LHCN-M2 (cell line): ENCODE measurements around the gene SNAPC4. TPM values are rescaled to one million over a fixed set of nuclear protein-coding genes. Genes with fewer than 3 reads are reported as not detected.
"Not testable (repeated sequence)": the region's sequence is repeated elsewhere in the genome, so short reads cannot be mapped to it uniquely, and the experiment has no call there.

Experiments used
- DNase-seq: peaks from one replicate; pipeline ENCODE4 v3.0.0-alpha.2; 2012; ENCODE audit warnings: low read depth
- total RNA-seq: library from RNA; depleted of rRNA; stranded (reverse); fragments of >200 nt; gene quantifications from 2 replicates; pipeline ENCODE4 v1.2.3, GENCODE V29; 2014

The SNAPC4 gene
- total RNA-seq, 1 experiment from 2014 or later: 9.4 TPM

DNA sequence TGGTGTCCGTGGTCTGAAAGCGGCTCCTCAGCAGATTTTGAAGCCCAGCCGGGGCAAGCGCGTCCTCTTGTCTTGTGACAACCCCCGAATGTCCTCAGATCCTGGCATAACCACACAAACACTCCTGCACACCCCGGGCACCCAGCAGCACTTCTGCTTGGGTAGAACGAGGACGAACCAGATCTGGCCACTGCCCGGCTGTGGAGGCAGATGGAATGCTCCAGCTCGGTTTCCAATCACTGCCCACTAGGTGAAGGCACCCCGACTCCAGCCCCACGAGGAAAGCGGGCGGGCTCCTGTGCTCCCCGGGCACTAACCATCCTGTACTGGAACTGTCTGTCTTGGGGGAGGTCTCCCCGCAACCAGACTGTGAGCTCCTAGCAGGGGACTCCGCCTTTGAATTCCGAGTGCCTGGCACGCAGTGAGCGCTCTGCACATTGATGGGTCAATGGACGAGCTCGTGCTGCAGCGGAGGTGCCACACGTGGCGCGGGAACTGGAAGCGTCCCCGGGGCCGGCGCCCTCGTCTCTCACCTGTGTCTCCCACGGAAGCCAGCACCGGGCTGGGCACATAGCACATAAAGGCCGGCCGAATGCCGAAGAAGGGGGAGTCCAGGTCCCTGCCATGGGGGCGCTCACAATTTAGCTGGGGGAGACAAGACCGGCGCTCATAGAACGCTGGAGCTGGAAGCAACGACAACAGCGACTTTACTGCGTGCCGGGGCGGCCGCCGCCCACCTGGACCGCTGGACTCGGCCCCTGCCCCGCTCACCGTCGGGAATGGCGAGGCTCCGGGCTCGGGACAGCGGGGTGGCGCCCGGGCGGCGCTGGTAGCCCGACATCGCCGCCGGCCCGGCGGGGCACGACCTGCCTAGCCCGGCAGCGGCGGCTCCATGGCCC lies 9.8 kb upstream of the SNAPC4 start:
- DNase-seq: peak; percentile 34

DNA sequence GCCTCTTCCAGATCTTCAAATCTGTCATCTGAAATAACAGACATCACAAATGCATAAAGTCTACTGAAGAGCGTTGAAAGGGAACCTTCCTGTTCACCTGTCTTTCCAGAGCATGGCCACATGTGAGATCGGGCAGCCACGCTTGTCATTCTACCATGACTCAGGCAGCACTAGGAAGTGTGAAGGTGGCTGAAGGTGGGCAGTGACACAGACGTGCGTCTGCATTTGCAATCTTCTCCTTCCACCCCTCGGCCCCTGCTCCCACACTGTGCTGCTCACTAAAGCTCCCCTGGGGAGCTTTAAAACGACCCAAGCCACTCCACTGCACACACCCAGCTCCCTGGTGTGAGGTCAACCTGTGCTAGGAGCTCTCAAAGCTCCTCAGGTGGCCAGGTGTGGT lies 7.9 kb upstream of the SNAPC4 start:
- DNase-seq: no peak

DNA sequence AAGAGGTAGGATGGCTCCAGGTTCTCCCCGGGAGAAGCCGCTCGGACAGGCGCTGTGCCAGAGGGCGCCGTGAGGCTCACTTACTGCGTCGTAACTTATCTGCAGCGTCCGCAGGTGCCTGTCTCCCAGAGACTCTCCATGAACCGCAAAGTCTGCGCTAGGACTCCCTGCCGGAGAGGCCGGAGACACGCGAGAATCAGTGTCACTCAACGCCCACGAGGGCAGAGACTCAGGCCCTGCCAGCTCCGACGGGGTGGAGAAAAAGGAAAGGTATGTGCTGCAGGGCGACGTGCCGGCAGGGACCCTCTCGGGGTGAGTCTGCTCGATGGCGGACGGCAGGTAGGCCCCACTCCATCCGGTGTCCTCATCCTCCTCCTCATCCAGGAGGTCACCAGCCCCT lies 7.1 kb upstream of the SNAPC4 start:
- not testable (repeated sequence) for DNase-seq

DNA sequence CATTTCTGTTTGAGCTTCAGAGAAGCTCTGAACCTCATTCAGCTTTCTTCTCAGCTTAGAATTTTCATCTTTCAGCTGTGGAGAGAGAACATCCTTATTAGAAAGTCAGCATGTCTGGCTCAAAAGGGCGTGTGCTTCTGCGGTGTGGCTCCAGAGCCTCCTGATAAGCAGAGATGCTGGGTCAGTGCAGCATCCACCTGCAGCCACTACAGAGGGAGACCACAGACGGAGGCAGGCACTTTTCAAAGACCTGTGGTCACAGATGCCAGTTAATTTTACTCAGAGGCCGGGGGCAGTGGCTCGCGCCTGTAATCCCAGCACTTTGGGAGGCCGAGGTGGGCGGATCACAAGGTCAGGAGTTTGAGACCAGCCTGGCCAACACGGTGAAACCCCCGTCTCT lies 5.9 kb upstream of the SNAPC4 start:
- not testable (repeated sequence) for DNase-seq

DNA sequence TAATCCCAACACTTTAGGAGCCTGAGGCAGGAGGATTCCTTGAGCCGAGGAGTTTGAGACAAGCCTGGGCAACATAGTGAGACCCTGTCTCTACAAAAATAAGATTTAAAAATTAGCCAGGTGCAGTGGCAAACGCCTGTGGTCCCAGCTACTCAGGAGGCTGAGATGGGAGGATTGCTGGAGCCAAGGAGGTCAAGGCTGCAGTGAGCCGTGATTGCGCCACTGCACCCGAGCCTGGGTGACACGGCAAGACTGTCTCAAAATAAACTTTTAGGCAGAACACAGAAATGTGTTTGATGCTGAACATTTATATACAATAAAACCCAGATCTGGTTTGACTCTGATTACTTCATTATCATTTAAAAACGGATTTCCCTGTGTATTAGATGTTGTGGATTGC lies 5.5 kb upstream of the SNAPC4 start:
- DNase-seq: no peak

DNA sequence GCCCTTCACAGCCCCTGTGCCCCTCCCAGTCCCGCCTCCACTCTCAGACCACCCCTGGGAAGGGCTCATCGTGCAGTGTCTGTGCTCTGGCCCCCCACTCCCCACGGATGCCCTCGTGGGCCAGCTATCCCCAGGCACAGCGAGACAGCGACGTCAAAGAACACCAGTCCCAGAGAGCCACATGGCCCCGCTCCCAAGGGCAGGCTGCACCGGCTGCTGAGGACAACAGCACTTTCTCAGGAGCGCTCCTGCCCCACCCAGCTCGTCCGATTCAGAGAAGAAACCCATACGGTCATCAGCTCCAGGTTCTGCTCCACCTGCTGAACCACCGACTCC lies 4.8 kb upstream of the SNAPC4 start:
- no peak for DNase-seq

DNA sequence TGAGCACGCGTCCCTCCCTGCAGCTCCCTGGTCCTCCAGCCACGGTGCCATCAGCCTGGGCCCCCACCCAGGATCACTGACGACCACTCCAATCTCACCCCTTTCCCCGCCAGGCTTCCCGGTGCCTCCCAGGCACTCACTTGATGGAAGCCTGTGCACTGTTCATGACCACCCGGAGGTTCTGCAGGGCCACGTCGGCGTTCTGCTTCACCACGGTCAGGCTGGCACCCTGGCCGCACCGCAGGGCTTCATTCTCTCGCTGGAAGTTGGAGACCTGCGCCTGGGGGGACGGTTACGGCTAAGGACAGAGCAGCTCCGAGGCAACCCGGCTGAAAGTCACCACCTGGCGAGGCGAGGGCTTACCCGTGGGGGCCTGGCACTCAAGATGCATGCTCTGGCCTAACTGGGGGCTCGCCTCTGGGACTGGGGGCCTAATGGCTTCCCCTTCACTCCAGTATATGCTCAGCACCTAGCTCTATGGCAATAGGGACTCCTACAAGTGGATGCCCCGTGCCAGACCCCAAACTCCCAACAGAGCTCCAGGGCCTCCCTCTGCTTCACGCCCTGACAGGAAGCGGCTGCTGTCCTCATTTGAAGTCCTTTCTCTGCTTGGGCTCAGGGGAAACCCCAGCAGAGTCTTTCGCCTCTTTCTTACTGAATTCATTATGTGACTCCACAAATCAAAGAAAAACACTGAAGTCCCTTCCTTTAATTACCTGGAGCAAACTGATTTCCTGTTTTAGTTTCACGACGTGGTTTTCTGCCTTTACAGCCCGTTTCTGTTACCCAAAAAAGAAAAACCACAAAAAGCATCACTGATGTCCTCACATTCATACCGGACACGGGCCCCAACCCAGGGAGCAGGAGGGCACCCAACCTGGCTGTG lies 4.2 kb upstream of the SNAPC4 start:
- DNase-seq: no peak

DNA sequence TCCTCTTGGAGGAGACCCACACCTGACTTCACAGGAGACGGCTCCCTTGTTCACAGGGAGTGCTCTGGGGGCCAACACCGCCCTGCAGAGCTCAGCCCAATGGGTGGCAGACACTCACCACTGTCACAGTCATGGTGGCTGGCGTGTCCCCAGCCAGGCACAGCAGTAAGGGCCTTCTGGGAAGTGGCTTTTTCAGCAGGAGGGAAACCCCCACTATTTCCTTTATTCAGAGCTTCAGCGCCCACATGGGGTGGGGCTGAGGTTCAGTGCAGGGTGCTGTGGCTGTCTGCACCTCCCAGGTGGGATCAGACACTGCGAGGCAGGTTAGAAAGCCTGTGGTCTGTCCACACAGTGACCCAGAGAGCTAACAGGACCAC lies 3.6 kb upstream of the SNAPC4 start:
- DNase-seq: no peak

DNA sequence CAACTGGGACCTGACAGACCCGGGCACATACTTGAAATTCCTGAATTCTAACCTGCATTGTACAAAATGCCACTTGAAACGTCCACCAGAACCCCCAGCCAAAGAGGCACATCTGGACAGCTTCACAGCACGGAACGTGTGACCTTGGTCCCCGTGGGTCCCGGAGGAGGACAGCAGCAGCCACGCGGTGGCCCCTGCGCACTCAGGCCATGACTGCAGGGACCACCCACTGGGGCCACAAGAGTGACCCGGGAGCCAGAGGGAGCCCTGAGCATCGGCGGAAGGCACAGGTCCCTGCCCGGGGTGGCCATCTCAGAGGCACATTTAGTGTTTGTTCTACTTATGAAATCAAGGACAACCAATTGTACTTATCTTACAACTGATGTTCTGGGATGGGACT lies 2.1 kb upstream of the SNAPC4 start:
- DNase-seq: no peak

DNA sequence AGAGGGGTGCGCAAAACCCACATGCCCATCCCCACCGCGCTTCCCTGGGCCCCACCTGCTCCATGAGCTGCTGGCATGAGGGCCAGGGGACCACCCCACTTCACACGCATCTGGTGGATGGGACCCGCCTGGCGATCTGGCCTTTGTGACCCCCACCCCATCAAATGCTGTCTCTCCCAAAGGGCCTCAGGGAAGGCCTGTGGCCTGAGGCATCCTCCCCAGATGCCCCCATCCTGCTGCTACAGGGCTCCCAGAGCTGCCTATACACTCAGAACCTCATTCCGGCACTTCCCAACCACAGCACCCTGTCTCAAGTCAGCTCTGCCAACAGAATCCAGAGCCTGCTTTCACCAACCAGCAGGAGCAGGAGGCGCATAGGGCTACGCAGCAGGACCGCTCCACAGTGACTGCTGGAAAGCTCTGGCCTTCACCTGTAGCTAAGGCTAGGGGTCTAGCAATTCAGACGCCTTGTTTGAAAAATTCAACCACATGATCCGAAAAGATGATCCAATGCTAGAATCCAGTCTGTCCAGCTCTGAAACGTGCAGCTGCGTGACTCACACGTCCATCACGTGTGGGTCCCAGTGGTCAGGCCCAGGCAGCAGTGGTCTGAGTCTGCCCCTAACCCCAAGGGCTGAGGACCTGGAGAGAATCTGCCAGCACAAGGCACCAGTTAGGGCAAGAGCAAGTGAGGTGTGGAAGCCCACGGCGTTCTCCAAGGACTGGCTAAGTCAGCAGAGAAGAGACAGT lies 1.4 kb upstream of the SNAPC4 start:
- peak; percentile 21 for DNase-seq

DNA sequence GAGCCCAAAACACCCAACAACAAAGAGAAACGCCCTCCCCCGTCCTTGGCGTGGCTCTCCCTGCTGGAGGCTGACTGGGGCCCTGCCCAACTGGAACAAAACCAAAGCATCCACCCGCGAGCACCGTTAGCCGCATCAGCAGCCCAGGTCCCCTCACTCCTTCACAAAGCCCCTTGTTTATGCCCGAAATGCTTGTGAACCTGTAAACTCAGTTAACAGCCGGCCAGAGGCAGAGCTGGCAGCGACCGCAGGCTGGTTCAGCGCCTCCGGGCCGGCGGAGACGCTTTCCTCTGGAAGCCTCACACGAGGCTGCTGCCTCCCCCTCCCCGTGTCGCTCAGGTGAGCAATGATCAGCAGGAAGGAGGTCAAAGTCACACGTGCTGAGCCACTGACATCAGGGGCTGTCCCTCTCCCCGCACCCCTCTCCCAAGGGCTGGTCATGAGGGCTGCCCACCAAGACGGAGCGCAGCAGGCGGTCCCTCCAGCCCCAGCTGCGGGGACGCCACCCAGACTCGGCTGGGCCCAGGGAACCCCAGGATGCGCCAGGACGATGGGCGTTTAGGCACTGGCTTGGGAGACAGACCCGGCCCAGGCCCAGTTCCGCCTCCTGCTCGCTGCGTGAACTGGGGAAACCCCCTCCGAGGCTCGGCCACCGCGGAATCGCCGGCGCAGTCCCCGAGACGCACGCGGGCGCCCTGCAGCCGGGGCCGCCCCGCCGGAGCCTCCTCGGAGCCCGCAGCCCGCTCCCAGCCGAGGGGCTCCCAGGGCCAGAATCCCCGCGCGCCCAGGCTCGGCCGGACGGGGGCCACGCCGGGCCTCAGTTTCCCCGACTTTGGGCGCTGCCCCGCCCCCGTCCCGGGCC lies 563 bp downstream of the SNAPC4 start:
- DNase-seq: no peak

DNA sequence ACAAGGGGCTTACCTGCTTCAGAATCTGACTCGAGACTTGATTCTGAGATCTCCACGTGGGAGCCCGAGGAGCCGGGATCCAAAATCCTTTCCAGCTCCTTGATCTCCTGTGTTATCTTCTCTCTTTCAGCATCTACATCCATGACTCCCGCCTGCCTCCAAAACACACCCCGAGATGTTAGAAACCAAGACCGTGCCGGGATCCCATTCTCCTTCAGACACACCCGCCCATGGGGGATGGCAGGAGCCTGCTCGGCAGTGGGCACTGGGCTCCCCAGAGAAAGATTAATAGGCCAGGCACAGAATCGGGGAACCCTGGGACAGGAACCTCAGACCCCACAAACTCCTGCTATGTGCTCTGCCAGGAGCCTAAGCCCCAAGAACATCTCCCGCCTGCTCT lies 1.7 kb downstream of the SNAPC4 start:
- DNase-seq: no peak

DNA sequence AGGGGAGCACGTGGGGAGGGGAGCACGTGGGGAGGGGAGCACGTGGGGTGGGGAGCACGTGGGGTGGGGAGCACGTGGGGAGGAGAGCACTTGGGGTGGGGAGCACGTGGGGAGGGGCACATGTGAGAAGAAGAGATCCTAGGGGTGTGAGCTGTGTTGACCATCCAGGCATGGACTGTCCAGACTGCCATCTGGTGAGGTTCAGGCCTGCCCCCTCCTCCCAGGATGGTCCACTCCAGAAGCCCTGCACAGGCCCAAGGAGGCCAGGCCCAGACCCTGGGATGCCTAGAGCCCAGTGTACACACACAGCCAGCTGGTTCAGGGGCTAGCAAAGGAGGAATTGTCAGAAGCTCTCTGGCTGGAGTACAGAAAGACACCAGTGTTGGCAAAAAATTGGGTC lies 2.3 kb downstream of the SNAPC4 start:
- DNase-seq: no peak

DNA sequence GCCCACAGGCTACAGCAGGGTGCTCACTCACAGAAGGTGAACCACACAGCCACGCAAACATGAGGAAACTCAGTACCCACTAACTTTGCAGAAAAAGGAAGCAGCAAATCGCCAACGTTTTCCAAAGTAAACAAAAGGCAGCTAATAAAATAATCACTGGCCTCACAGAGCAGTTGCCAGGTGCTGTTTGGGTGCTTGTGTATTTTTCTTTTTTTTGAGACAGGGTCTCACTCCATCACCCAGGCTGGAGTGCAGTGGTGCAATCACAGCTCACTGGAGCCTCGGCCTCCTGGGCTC lies 3.8 kb downstream of the SNAPC4 start:
- no peak for DNase-seq

DNA sequence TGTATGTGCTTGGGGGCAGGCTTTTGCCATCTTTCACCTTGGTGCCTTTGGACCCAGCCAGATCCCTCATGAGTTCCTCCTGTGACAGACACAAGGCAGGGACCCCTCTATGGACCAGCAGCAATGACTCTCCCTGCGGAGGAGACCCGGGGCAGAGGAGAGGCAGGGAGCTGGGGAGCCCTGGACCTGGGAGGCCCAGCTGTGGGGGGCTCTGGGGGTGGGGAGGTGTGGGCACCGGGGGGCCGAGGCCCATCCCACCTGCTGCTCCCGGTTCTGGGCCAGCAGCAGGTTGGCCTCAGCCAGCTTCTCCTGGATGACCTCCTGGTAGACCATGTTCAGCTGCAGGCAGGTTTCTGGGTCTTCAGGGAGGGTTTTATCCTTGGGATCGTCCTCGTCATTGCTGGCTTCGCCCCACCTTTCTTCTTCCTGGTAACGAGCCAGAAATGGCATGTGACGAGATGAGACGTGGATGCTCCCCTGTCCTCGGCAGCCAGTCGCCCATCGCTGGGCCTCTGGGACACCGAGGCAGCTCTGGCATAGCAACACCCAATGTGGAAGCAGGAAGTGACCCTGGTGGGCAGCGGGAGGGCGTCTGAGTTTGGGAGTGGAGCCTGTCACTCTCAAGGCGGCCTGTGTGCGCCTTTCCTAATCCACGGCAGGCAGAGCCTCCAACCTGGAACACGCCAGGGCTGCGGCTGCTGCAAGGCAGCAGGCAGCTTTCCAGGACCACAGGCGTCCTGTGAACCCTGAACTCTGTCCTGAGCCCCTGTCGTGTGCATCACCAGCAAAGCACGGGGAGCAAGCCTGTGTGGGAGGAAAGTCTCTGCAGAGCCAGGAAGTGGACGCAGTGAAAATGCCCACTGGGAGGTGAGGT lies 4.4 kb downstream of the SNAPC4 start:
- DNase-seq: no peak

DNA sequence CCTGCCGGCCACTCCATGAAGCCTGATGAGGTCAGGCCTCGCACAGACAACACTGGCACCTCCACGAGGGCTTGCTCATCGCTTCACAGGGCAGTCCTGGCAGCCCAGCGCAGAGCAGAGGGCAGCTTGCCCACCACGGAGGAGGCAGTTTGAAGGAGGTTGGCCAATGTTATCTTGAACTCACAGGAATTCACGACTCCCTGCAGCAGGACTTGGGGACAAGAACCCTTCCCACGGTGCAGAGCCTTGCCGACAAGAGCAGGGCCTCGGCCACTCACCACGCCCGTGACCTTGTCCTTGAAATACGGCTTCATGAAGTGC lies 5.0 kb downstream of the SNAPC4 start:
- no peak for DNase-seq

DNA sequence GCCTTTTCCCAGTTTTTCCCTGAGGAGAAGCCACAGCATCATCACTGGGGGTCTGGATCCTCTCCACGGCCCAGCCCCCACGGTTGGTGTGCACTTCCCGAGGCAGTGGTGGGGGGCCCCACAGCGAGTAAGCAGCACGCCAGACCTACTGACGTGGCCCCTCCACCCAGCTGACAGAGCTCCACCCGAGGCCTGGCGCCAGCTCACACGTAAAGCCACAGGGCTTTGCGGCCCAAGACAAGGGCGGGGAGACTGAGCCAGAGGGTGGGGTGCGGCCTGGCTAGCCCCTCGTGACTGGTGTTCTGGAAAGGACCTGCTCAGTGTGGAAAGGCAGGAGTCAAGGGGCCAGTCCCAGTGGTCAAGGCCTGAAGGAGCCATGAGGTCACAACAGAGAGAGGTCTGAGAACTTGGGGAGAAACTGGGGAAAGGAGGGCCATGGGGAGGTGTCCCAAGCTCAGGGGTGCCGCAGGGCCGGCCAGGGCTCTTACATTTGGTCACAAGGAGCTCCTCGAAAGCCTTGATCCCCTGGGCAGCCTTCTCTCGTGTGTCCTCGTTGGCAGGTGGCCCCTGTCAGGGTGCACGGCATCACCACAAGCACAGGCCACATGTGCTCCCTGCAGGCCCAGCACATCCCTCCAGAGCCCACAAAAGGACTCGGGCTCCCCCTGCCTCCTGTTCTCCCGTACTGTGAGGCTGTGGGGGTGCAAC lies 5.5 kb downstream of the SNAPC4 start:
- DNase-seq: no peak

DNA sequence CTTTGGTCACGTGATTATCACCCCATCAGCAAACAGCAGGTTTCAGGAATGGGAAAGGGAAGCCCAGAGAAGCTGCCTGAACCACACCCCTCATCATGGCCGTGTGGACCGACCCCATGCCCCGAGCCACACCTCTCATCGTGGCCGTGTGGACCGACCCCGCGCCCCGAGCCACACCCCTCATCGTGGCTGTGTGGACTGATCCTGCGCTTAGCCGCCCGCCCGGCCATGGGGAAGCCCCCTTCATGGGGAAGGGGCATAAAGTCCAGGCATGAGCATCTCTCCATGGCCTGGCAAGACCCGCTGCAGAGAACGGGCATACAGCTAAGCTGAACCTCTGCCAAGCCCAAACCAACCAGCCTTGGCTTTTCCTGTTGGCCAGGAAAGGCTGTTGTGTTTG lies 6.4 kb downstream of the SNAPC4 start:
- DNase-seq: no peak

DNA sequence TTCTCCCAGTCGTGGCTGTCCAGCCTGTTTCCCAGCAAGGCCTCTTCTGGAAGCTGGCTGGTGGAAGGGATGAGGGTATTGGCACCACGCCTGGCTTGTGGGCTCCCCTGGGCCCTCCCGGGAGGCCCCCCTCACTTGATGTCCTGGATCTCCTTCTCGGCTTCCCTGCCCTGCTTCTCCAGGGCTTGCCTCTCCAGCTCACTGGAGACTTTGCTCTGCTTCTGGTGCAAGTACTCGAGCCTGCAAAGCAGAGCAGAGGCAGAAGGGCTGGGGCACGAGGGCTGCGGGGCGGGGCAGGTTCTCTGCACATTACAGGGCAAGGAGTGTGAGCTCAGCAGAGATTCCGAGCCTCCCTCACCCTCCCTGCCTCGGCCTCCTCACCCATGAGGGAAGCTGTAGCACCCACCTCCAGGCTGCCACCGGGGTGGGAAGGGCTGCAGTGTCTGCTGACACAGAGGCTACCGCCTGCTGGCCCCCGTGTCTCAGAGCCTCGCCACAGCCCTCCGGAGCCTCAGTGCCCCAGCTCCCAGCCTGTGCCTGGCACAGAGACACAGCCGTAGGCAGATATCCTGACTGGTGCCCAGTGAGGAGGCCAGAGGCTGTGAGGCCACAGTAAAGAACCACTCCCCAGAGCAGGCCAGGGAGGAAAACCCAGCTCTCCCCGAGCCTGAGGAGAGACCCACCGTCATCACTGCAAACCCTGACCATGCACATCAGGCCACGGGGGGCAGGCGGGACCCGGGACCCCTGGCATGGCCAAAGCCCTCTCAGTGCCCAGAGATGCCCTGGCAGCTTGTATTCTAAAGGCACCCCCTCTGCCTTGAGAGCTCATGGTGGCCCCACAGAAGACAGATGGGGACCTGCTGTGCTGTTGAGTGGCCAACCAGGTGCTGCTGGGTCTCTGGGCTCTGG lies 7.2 kb downstream of the SNAPC4 start:
- DNase-seq: no peak
